H7 (cell line): ENCODE data around the gene MTPN. TPM values are rescaled to one million over a fixed set of nuclear protein-coding genes. Genes with fewer than 3 reads are reported as not detected.

ENCODE experiments used
- DNase-seq: peaks from one replicate; pipeline ENCODE4 v3.0.0; 2012
- H3K27me3 ChIP-seq: 2 replicates; pipeline ENCODE4 v1.6.0; 2011; ENCODE audit warnings: mild to moderate bottlenecking, low read length; ENCODE audit not compliant: control insufficient read depth, insufficient read depth
- H3K36me3 ChIP-seq: replicated peaks from 2 replicates; pipeline ENCODE4 v1.5.1; 2011; ENCODE audit warnings: low read length; ENCODE audit not compliant: control insufficient read depth, insufficient read depth
- H3K4me3 ChIP-seq: 2 replicates; pipeline ENCODE4 v1.5.1; 2011; ENCODE audit warnings: low read depth, mild to moderate bottlenecking, control low read depth, low read length, moderate library complexity; ENCODE audit not compliant: insufficient read depth
- total RNA-seq: library from RNA; depleted of rRNA; stranded (reverse); fragments of >200 nt; shearing (Covaris generic); gene quantifications from 2 replicates; pipeline ENCODE4 v1.2.3, GENCODE V29; 2014; rRNA removed

Gene MTPN
- total RNA-seq, 1 experiment from 2014 or later: 70.0 TPM

DNA sequence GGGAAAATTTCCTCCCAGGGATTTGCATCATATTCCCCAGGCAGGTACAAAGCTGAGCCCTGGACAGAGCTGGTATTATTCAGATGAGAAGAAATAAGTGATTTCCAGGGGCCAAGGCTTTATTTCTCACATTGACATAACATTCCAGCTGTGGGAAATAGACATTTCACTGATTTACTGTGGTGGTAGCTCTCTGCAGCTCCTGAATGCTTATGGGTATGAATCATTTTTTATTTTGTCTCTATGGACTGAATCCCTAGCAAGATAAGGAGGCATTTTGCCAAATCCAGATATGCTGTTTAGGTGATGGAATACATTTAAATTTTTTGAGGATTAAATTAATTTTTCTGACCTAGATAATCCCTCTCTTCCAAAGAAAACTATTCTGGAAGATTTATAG is 97.9 kb downstream of the MTPN start:
- no peak overlapping the region for H3K4me3 ChIP-seq
- no peaks in the 10 kb centered on the region for H3K36me3 ChIP-seq
- no peaks in the 10 kb centered on the region for H3K27me3 ChIP-seq
- DNase-seq: no peak

DNA sequence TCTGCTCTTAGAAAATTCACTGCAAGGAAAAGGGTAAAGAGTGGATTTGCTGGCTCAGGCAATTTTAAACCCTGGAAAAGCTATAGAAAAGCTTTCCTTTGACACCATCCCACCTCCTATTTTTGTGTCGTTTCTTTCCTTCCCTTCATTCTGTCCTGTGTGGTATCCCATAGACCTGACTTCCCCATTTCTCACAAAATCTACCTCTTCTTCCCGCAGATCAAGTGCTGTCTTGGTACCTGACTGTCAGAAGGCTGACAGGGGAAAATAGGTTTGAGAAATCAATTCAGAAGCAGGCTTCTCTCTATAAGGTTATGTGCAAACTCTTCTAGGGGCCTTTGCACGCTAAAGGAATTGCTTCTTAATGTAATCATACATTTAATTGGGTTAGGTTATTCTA is 98.9 kb downstream of the MTPN start:
- DNase-seq: no peak
- no peak overlapping the region for H3K4me3 ChIP-seq
- H3K36me3 ChIP-seq: no peaks in the 10 kb centered on the region

DNA sequence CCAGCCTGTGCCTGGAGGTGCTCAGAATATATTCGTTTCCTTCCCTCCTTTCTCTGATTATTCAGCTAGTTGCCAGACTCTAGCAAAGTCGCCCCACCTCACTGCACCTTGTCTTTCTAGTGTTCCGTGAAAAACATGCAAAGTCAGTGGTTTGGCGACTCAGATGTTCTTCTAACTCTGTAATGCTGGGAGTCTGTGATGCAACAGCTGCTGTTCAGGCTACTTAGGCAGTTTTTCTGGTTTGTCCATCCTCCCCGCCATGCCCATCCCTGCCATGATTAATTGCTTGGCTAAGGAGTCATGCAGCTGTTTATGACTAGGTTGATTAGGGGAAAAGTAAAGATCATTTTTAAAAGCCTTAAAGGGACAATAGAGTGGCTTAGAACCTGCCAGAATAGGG is 99.4 kb downstream of the MTPN start:
- Histone ChIP-seq H3K4me3 (no peak overlapping the region), H3K36me3 (no peaks in the 10 kb centered on the region), H3K27me3 (no peaks in the 10 kb centered on the region)
- DNase-seq: no peak

More for the DNA sequence above, 98.9 kb downstream of the MTPN start:
- H3K27me3 ChIP-seq: no peaks in the 10 kb centered on the region

Other genes starting within 250 kb of the MTPN start
- 2.3 and 3.1 TPM in 2 replicates for gene SLC13A4, start 249.2 kb downstream of the MTPN start, total RNA-seq
- gene FAM180A, start 228.5 kb downstream of the MTPN start, total RNA-seq: not detected in 2 replicates